ENCODE data around the gene C18orf63.

DNA sequence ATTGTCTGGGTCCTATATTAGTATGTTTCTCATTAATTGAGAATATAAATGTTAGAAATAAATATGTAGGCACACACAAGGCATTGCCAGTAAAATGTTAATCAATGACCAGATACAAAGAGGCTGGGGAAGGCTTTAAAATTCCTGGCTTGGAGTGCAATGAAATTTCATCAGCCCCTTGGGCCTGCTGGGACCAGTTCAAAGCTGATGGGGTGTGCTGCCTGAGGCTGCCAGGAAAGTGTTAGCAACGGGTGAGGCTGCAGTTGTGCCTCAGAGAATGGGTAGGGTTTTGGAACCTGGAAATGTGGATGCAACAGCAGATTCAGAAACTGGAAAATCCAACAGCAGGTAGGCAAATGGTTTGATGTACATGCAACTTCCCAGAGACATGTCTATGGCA is 72.6 kb downstream of the C18orf63 start:
- TF ChIP-seq, protein P1, sequence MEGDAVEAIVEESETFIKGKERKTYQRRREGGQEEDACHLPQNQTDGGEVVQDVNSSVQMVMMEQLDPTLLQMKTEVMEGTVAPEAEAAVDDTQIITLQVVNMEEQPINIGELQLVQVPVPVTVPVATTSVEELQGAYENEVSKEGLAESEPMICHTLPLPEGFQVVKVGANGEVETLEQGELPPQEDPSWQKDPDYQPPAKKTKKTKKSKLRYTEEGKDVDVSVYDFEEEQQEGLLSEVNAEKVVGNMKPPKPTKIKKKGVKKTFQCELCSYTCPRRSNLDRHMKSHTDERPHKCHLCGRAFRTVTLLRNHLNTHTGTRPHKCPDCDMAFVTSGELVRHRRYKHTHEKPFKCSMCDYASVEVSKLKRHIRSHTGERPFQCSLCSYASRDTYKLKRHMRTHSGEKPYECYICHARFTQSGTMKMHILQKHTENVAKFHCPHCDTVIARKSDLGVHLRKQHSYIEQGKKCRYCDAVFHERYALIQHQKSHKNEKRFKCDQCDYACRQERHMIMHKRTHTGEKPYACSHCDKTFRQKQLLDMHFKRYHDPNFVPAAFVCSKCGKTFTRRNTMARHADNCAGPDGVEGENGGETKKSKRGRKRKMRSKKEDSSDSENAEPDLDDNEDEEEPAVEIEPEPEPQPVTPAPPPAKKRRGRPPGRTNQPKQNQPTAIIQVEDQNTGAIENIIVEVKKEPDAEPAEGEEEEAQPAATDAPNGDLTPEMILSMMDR (IDR thresholded peaks at IDR 0.05) = no peak
- TF ChIP-seq POLR2A (IDR thresholded peaks at IDR 0.05) (no peak), POLR2AphosphoS5 (IDR thresholded peaks at IDR 0.05) (no peak)
